IMR-90 (cell line): ENCODE data around the gene STOX2. TPM values are rescaled to one million over a fixed set of nuclear protein-coding genes. Genes with fewer than 3 reads are reported as not detected.

Experiments used
- ATAC-seq: fragments of 200-7000 bp; cut with Tn5 transposase; 2 replicates; pipeline ENCODE4 v1.9.1; 2020; ENCODE audit warnings: low read depth, mild to moderate bottlenecking, moderate library complexity
- BruUV-seq: library from RNA; stranded (reverse); fragments of 400-500 nt; replicated peaks from 2 replicates; lab custom pipeline; 2021; lab: Mats Ljungman, UMichigan
- CTCF ChIA-PET: fragments of 300-600 bp; formaldehyde crosslinking; extraction: SDS; loops from one replicate; lab custom pipeline; 2021; ENCODE audit warnings: antibody characterized with exemption; lab: Yijun Ruan, JAX
- POLR2A ChIA-PET: fragments of 300-600 bp; sonication (Branson Sonifier 250); formaldehyde crosslinking; loops from one replicate; lab custom pipeline; 2022; ENCODE audit warnings: antibody characterized with exemption; ENCODE audit not compliant: unreplicated experiment; lab: Charles Lee
- DNase-seq: peaks from one replicate; pipeline ENCODE4 v3.0.0; 2013
- H2AFZ ChIP-seq: replicated peaks from 2 replicates; pipeline ENCODE3; 2013; ENCODE audit warnings: low read length, mild to moderate bottlenecking; ENCODE audit not compliant: poor library complexity
- H2AK5ac ChIP-seq: 2 replicates; pipeline ENCODE4 v1.6.1; 2013; ENCODE audit warnings: low read depth, low read length, inconsistent platforms
- H2AK9ac ChIP-seq: replicated peaks from 2 replicates; pipeline ENCODE3; 2013; ENCODE audit warnings: mild to moderate bottlenecking, low read depth, low read length, moderate library complexity; ENCODE audit not compliant: poor library complexity
- H2BK120ac ChIP-seq: 2 replicates; pipeline ENCODE4 v1.6.1; 2013; ENCODE audit warnings: low read depth, low read length, inconsistent platforms
- H2BK15ac ChIP-seq: 3 replicates; pipeline ENCODE4 v1.6.1; 2013; ENCODE audit warnings: low read depth, low read length, inconsistent platforms
- H2BK20ac ChIP-seq: 2 replicates; pipeline ENCODE4 v1.6.1; 2013; ENCODE audit warnings: low read depth, mild to moderate bottlenecking, inconsistent platforms, low read length, moderate library complexity
- H2BK5ac ChIP-seq: 2 replicates; pipeline ENCODE4 v1.6.1; 2013; ENCODE audit warnings: mild to moderate bottlenecking, low read depth, low read length, inconsistent platforms; ENCODE audit not compliant: poor library complexity, severe bottlenecking
- H3K14ac ChIP-seq: replicated peaks from 2 replicates; pipeline ENCODE4 v1.6.1; 2013; ENCODE audit warnings: low read depth, low read length, inconsistent platforms
- H3K18ac ChIP-seq: 2 replicates; pipeline ENCODE4 v1.6.1; 2013; ENCODE audit warnings: low read depth, low read length, control low read depth
- H3K23ac ChIP-seq: 2 replicates; pipeline ENCODE4 v1.6.1; 2013; ENCODE audit warnings: low read depth, low read length, inconsistent platforms
- H3K27ac ChIP-seq: 2 replicates; pipeline ENCODE4 v1.5.1; 2013; ENCODE audit warnings: mild to moderate bottlenecking, control low read depth, low read length; ENCODE audit not compliant: insufficient read depth
- H3K27me3 ChIP-seq: 2 replicates; pipeline ENCODE4 v1.6.1; 2013; ENCODE audit warnings: low read length; ENCODE audit not compliant: control insufficient read depth, insufficient read depth
- H3K36me3 ChIP-seq: 2 replicates; pipeline ENCODE4 v1.6.1; 2013; ENCODE audit warnings: low read length, mixed read lengths; ENCODE audit not compliant: control insufficient read depth, insufficient read depth
- H3K4ac ChIP-seq: 2 replicates; pipeline ENCODE4 v1.6.1; 2013; ENCODE audit warnings: low read depth, low read length, inconsistent platforms
- H3K4me1 ChIP-seq: 2 replicates; pipeline ENCODE4 v1.6.1; 2013; ENCODE audit warnings: low read length, mixed read lengths; ENCODE audit not compliant: control insufficient read depth, insufficient read depth
- H3K4me2 ChIP-seq: 2 replicates; pipeline ENCODE4 v1.6.1; 2013; ENCODE audit warnings: low read depth, mild to moderate bottlenecking, control low read depth, low read length, moderate library complexity
- H3K4me3 ChIP-seq: 2 replicates; pipeline ENCODE4 v1.5.1; 2013; ENCODE audit warnings: low read depth, mild to moderate bottlenecking, control low read depth, low read length, moderate library complexity; ENCODE audit not compliant: insufficient read depth
- H3K56ac ChIP-seq: 2 replicates; pipeline ENCODE4 v1.6.1; 2013; ENCODE audit warnings: low read length, inconsistent platforms; ENCODE audit not compliant: insufficient read depth; ENCODE audit errors: extremely low read depth
- H3K79me1 ChIP-seq, 2 experiments: 2 replicates each; pipeline ENCODE4 v1.6.1; 2013; ENCODE audit warnings: low read length in 2 of 2, inconsistent platforms in 1 of 2, low read depth in 1 of 2
- H3K9ac ChIP-seq: 2 replicates; pipeline ENCODE4 v1.6.1; 2013; ENCODE audit warnings: low read depth, low read length, control low read depth
- H3K9me1 ChIP-seq: 2 replicates; pipeline ENCODE4 v1.6.1; 2013; ENCODE audit warnings: low read length, inconsistent platforms; ENCODE audit not compliant: insufficient read depth
- H3K9me3 ChIP-seq: 2 replicates; pipeline ENCODE4 v1.6.1; 2013; ENCODE audit warnings: low read length; ENCODE audit not compliant: control insufficient read depth, insufficient read depth
- H4K20me1 ChIP-seq: 2 replicates; pipeline ENCODE4 v1.6.1; 2013; ENCODE audit warnings: low read length, inconsistent platforms; ENCODE audit not compliant: insufficient read depth
- H4K5ac ChIP-seq: 2 replicates; pipeline ENCODE4 v1.6.1; 2013; ENCODE audit warnings: mild to moderate bottlenecking, low read depth, low read length, control low read depth
- H4K8ac ChIP-seq, 2 experiments: 2 replicates each; pipeline ENCODE4 v1.6.1; 2013; ENCODE audit warnings: low read depth in 2 of 2, low read length in 2 of 2, control low read depth in 1 of 2, inconsistent platforms in 1 of 2
- H4K91ac ChIP-seq: 2 replicates; pipeline ENCODE4 v1.6.1; 2013; ENCODE audit warnings: low read depth, low read length, inconsistent platforms; ENCODE audit not compliant: insufficient read depth
- BHLHE40 ChIP-seq: fragments of 150-350 bp; IDR thresholded peaks from 2 replicates; pipeline ENCODE4 v1.6.1; 2016; ENCODE audit warnings: mild to moderate bottlenecking, low read depth, low read length
- CEBPB ChIP-seq: IDR thresholded peaks from 2 replicates; pipeline ENCODE4 v1.6.1; 2012; ENCODE audit warnings: low read depth, low read length, improper control_type of control experiment
- CHD1 ChIP-seq: IDR thresholded peaks from 2 replicates; pipeline ENCODE4 v1.6.1; 2012; ENCODE audit warnings: low read depth, low read length, improper control_type of control experiment
- ELK1 ChIP-seq: fragments of 150-350 bp; IDR thresholded peaks from 2 replicates; pipeline ENCODE4 v1.6.1; 2016; ENCODE audit warnings: low read depth, mild to moderate bottlenecking, low read length, moderate library complexity, borderline replicate concordance
- MAFK ChIP-seq: IDR thresholded peaks from 2 replicates; pipeline ENCODE4 v1.6.1; 2012; ENCODE audit warnings: low read depth, low read length, improper control_type of control experiment
- MAZ ChIP-seq: IDR thresholded peaks from 2 replicates; pipeline ENCODE4 v1.6.1; 2012; ENCODE audit warnings: low read depth, mild to moderate bottlenecking, low read length, improper control_type of control experiment, moderate library complexity, borderline replicate concordance
- MXI1 ChIP-seq: IDR thresholded peaks from 2 replicates; pipeline ENCODE4 v1.6.1; 2012; ENCODE audit warnings: low read depth, mild to moderate bottlenecking, low read length, moderate library complexity, borderline replicate concordance
- NFE2L2 ChIP-seq: fragments of 150-350 bp; IDR thresholded peaks from 2 replicates; pipeline ENCODE4 v1.6.1; 2016; ENCODE audit warnings: low read depth, mild to moderate bottlenecking, low read length
- POLR2A ChIP-seq: IDR thresholded peaks from 2 replicates; pipeline ENCODE4 v1.6.1; 2012; ENCODE audit warnings: mild to moderate bottlenecking, low read depth, low read length
- RAD21 ChIP-seq: IDR thresholded peaks from 2 replicates; pipeline ENCODE4 v1.6.1; 2012; ENCODE audit warnings: low read length, improper control_type of control experiment
- RCOR1 ChIP-seq: IDR thresholded peaks from 2 replicates; pipeline ENCODE4 v1.6.1; 2012; ENCODE audit warnings: mild to moderate bottlenecking, low read length, improper control_type of control experiment; ENCODE audit not compliant: insufficient replicate concordance
- RFX5 ChIP-seq: IDR thresholded peaks from 2 replicates; pipeline ENCODE4 v1.8.0; 2012; ENCODE audit warnings: low read depth, mild to moderate bottlenecking, low read length, moderate library complexity
- SMC3 ChIP-seq: fragments of 150-350 bp; IDR thresholded peaks from 2 replicates; pipeline ENCODE4 v1.6.1; 2016; ENCODE audit warnings: low read depth, mild to moderate bottlenecking, antibody characterized with exemption, low read length, moderate library complexity
- USF2 ChIP-seq: fragments of 150-350 bp; IDR thresholded peaks from 2 replicates; pipeline ENCODE4 v1.6.1; 2017; ENCODE audit warnings: mild to moderate bottlenecking, antibody characterized with exemption, low read length, low read depth
- WGBS, 2 experiments: methylation state at CpG; one replicate each; pipeline versions ENCODE4 v1.1.5 to v1.1.7; 2013; ENCODE audit warnings: missing lambda C conversion rate in 2 of 2; ENCODE audit not compliant: insufficient read length in 1 of 2; ENCODE audit errors: extremely low coverage in 2 of 2; 5-methylcytosine and 5-hydroxymethylcytosine counted together
- dilution Hi-C: fragments of 300-500 bp; cut with HindIII; formaldehyde crosslinking; loops from one replicate; pipeline ENCODE4 v1.14.3; 2018; ENCODE audit warnings: low sequenced_read_pairs; ENCODE audit not compliant: unreplicated experiment
- in situ Hi-C: fragments of 300-500 bp; cut with MboI; formaldehyde crosslinking; loops from 3 replicates; pipeline ENCODE4 v1.14.3; 2019; ENCODE audit warnings: low sequenced_read_pairs, inconsistent platforms, mixed read lengths
- intact Hi-C: fragments of 100-400 bp; cut with micrococcal nuclease; formaldehyde crosslinking; loops from 2 replicates; pipeline ENCODE4 v1.10.0; 2022
- polyA plus RNA-seq, 3 experiments: library from polyadenylated mRNA; depleted of rRNA; stranded (reverse); fragments of >200 nt; gene quantifications; 2 replicates each; pipeline ENCODE4 v1.2.3, GENCODE V29; 2012; ENCODE audit warnings: low replicate concordance in 1 of 3
- total RNA-seq: library from RNA; depleted of rRNA; stranded (reverse); fragments of >200 nt; gene quantifications from 2 replicates; pipeline ENCODE4 v1.2.3, GENCODE V29; 2012

The STOX2 gene
- total and polyA plus RNA-seq, 2 of the 4 experiments (the other 2 are of a cell fraction), result 1.1 to 5.4 TPM

- POLR2A ChIA-PET, result no interaction called here
Observed at GRCh38 chr4:183950536-183950935, 45.4 kb downstream of the STOX2 start.

More at GRCh38 chr4:183950536-183950935, 45.4 kb downstream of the STOX2 start:
- H3K9me1 ChIP-seq, result no peaks in the 10 kb centered on the region
- no peak overlapping the region for H4K91ac ChIP-seq
- no peak overlapping the region for H3K9ac ChIP-seq
- TF ChIP-seq USF2, result no peak
- no peak for TF ChIP-seq MAZ
- TF ChIP-seq RFX5, result no peak
- no peak for TF ChIP-seq CEBPB
- no peak for TF ChIP-seq RCOR1
- TF ChIP-seq BHLHE40, result no peak
- TF ChIP-seq MAFK, result no peak
- TF ChIP-seq RAD21, result no peak
- TF ChIP-seq ELK1, result no peak
- no peak for TF ChIP-seq POLR2A
- no peak for TF ChIP-seq NFE2L2
- no peak for TF ChIP-seq SMC3
- no peak for TF ChIP-seq MXI1
- no peak for TF ChIP-seq CHD1
- no peak overlapping the region for H3K4me2 ChIP-seq
- H2BK20ac ChIP-seq, result no peak overlapping the region
- no peaks in the 10 kb centered on the region for H3K9me3 ChIP-seq
- H3K36me3 ChIP-seq, result no peaks in the 10 kb centered on the region
- H3K79me1 ChIP-seq, result no peaks in the 10 kb centered on the region
- dilution Hi-C loops (no loop called here), in situ Hi-C loops (no loop called here), intact Hi-C loops (no loop called here)
- H2AK5ac ChIP-seq, result no peak overlapping the region
- H2AFZ ChIP-seq, result no peak overlapping the region
- no peak overlapping the region for H3K18ac ChIP-seq
- H3K4ac ChIP-seq, result no peak overlapping the region
- no peak overlapping the region for H2AK9ac ChIP-seq
- H3K14ac ChIP-seq, result no peak overlapping the region
- no peak overlapping the region for H3K4me3 ChIP-seq
- no peak overlapping the region for H2BK15ac ChIP-seq
- ATAC-seq (no peak), DNase-seq (no peak)
- WGBS, 2 experiments, result 100% methylated on average over 3 of the region's 8 CpGs; no CpG with 5 or more reads in 1 of the 2 experiments
- no peak overlapping the region for H3K56ac ChIP-seq
- H3K23ac ChIP-seq, result no peak overlapping the region
- H3K27me3 ChIP-seq, result no peaks in the 10 kb centered on the region
- H3K4me1 ChIP-seq, result no peaks in the 10 kb centered on the region
- BruUV-seq, result no TSS peak
- H3K27ac ChIP-seq, result no peak overlapping the region
- H4K5ac ChIP-seq, result no peak overlapping the region
- H2BK5ac ChIP-seq, result no peak overlapping the region
- no peak overlapping the region for H2BK120ac ChIP-seq
- H4K8ac ChIP-seq, result no peak overlapping the region
- H4K20me1 ChIP-seq, result no peaks in the 10 kb centered on the region
- CTCF ChIA-PET, result interaction anchor here (0.6 kb wide), 1 partner anchor 145 kb away, joined by 4 read pairs; no protein-coding TSS in a partner anchor
